ENCODE results near the gene DDB1.

The DDB1 gene

DNA sequence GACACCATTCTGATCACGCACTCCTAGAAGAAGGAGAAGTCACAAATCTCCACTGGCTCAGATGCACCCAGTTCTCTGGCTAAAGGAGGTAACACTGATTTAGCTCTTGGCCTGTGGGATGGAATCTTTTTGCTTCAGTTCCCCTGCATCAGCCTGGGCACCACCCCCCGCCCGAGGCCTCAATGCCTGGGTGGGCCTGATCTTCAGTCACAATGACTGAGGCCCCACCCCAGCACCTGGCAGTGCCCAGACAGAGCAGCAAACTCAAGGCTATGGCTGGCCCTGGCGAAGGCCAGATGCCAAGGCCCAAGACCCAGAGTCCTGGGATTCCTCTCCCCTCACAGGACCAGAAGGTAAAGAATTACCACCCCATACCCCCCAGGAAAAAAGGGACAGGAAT lies 23.8 kb upstream of the DDB1 start:
- no peak for DNase-seq (ENCODE audit: low spot score)
- in situ Hi-C loops (cut with MboI; ENCODE audit: low sequenced_read_pairs, unreplicated experiment): no loop called here
- TF ChIP-seq, protein P1, sequence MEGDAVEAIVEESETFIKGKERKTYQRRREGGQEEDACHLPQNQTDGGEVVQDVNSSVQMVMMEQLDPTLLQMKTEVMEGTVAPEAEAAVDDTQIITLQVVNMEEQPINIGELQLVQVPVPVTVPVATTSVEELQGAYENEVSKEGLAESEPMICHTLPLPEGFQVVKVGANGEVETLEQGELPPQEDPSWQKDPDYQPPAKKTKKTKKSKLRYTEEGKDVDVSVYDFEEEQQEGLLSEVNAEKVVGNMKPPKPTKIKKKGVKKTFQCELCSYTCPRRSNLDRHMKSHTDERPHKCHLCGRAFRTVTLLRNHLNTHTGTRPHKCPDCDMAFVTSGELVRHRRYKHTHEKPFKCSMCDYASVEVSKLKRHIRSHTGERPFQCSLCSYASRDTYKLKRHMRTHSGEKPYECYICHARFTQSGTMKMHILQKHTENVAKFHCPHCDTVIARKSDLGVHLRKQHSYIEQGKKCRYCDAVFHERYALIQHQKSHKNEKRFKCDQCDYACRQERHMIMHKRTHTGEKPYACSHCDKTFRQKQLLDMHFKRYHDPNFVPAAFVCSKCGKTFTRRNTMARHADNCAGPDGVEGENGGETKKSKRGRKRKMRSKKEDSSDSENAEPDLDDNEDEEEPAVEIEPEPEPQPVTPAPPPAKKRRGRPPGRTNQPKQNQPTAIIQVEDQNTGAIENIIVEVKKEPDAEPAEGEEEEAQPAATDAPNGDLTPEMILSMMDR (IDR thresholded peaks at IDR 0.05; ENCODE audit: borderline replicate concordance, control extremely low read depth, extremely low read depth, insufficient read depth, missing control alignments): no peak

DNA sequence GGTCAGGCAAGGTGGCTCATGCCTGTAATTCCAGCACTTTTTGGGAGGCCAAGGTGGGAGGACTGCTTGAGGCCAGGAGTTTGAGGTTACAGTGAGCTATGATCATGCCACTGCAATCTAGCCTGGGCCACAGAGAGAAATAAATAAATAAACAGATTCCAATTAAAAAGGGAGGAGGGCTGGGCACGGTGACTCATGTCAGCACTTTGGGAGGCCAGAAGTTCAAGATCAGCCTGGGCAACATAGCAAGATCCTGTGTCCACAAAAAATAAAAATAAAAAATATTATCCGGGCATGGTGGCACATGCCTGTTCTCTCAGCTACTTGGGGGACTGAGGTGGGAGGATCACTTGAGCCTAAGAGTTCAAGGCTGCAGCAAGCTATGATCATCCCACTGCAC lies 21.3 kb upstream of the DDB1 start:
- TF ChIP-seq, protein P1 (IDR thresholded peaks at IDR 0.05; ENCODE audit: borderline replicate concordance, control extremely low read depth, extremely low read depth, insufficient read depth, missing control alignments): no peak
- no peak for DNase-seq (ENCODE audit: low spot score)
- in situ Hi-C loops (cut with MboI; ENCODE audit: low sequenced_read_pairs, unreplicated experiment): no loop called here

DNA sequence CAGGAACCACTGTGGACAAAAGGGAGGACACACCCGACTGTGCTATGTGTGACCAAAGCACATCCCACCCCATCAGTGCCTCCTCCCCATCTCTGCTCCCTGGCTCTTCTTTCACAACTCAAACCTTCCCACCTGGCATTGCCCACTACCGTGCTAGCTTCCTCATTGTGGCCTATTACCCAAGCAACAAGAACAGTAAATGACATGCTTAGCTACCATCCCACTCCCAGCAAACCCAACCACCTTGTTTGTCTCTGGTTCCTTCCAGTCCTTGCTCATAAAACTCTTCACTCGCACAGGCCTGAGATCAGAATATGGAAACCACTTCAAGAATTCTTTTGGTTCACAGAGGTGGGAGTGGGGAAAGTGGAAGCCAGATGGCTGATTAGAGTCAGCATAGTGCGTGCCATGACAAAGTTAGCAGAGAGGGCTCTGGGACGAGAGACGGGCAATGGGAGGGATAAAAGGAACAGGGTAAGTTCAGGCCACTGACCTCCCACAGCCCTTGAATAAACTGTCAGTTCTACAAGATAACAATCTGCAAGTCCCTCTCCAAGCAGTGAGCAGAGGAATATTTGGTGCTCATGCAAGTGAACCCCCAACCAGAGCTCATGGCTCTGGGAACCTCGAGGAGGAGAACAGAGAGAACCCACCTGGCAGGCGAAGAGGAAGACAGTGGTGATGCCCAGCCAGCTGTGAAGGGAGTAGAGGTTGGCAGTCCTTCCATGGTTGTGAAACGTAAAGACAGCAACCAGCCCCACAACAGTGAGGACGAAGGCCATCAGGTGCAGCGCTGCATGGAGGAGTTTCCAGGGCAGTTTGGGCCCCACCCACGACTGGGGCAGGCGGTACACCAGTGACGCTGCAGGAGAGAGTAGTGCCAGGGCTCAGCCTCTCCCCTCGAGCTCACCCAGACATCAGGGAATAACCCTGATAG lies 20.5 kb upstream of the DDB1 start:
- in situ Hi-C loops (cut with MboI; ENCODE audit: low sequenced_read_pairs, unreplicated experiment): no loop called here
- TF ChIP-seq, protein P1 (IDR thresholded peaks at IDR 0.05; ENCODE audit: borderline replicate concordance, control extremely low read depth, extremely low read depth, insufficient read depth, missing control alignments): no peak
- DNase-seq (ENCODE audit: low spot score): no peak

DNA sequence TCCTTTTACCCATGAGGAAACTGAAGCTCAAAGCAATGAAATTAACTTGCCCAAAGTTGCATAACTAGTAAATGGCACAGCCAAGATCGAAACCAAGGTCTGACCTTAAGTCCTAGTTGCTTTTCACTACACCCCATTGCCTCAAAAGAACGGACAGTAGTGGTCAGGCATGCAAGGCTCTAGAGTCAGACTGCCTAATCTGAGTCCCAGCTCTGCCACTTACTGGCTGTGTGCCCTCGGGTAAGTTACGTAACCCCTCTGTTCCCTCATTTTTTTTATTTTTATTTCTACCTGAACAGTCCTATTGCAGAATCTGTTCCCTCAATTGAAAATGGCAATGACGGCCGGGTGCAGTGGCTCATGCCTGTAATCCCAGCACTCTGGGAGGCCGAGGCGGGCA lies 19.1 kb upstream of the DDB1 start:
- in situ Hi-C loops (cut with MboI; ENCODE audit: low sequenced_read_pairs, unreplicated experiment): no loop called here
- TF ChIP-seq, protein P1 (IDR thresholded peaks at IDR 0.05; ENCODE audit: borderline replicate concordance, control extremely low read depth, extremely low read depth, insufficient read depth, missing control alignments): no peak

DNA sequence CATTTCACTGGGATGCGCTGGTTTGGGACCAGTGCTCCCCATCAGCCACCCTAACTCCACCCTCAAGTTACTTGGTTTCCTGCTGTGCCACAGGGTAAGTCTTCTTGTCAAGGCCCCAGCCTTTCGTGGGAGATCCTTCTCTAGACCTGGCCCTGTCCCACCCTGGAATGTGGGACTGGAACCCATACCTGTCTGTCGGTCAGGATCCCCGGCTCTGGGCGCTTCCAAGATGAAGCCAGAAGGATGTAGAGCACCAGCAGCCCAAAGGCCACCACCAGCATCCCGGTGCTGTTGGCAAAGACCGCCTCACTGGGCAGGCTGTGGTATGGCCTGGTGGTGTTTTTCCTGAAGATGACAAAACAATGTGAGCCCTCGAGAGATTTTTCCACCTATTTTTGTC lies 17.9 kb upstream of the DDB1 start:
- no peak for DNase-seq (ENCODE audit: low spot score)
- in situ Hi-C loops (cut with MboI; ENCODE audit: low sequenced_read_pairs, unreplicated experiment): no loop called here
- TF ChIP-seq, protein P1 (IDR thresholded peaks at IDR 0.05; ENCODE audit: borderline replicate concordance, control extremely low read depth, extremely low read depth, insufficient read depth, missing control alignments): no peak

More for the DNA sequence above, 19.1 kb upstream of the DDB1 start:
- no peak for DNase-seq (ENCODE audit: low spot score)

DNA sequence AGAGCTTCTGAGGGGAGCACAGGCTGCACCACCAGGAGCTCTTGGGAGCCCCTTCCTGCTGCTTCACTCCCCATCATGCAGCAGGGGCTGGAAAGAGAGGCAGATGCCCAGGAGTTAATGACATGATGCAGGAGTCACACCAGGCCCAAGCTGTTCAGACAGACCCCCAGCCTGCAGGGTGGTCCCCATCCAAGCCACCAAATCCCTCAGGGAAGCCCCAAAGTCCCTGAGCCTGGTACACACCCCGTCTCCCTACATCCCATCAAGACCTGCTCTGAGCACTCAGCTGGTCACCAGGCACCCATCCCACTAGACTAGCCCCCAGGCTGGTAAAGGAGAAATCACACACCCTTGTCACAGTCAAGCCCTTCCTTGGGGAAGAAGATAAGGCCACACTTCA lies 17.4 kb upstream of the DDB1 start:
- TF ChIP-seq, protein P1 (IDR thresholded peaks at IDR 0.05; ENCODE audit: borderline replicate concordance, control extremely low read depth, extremely low read depth, insufficient read depth, missing control alignments): no peak
- in situ Hi-C loops (cut with MboI; ENCODE audit: low sequenced_read_pairs, unreplicated experiment): no loop called here
- no peak for DNase-seq (ENCODE audit: low spot score)
